NCI-H2196 treated with DMSO at 0.1 percent for 48 hours (cell line): ENCODE data around the gene MYO16.

ENCODE experiments used
- DNase-seq: peaks from one replicate; lab custom pipeline; 2025; ENCODE audit not compliant: unreplicated experiment; lab: John Stamatoyannopoulos, UW

The MYO16 gene

DNA sequence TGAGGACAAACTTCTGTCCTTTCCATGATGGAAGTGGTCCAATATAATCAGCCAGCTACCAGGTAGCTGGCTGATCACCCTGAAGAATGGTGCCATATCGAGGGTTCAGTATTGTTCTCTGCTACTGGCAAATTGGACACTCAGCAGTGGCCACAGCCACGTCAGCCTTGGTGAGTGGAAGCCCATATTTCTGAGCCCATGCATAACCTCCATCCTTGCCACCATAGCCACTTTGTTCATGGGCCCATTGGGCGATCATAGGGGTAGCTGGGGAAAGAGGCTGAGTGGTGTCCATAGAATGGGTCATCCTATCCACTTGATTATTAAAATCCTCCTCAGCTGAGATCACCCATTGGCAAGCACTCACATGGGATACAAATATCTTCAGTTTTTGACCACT, 591.2 kb downstream of the MYO16 start:
- DNase-seq: no peak

DNA sequence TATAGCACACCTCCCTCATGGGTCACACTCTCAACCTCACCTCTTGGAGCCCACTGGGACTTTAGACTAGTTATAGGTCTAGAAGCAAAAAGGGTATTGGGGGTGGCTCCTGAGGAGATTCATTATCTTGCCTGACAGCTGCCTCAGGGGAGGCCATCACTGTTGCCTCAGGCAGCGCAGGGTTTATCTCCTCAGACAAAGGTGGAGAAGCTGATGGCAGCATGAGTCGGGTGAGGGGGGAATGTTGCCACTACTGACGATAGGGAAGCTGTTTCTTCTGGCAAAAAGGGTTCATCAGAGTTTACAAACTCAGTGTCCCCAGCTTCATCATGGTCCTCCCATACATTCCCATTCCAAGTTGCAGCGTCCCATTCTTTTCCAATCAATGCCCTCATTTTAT, 594.6 kb downstream of the MYO16 start:
- DNase-seq: no peak

DNA sequence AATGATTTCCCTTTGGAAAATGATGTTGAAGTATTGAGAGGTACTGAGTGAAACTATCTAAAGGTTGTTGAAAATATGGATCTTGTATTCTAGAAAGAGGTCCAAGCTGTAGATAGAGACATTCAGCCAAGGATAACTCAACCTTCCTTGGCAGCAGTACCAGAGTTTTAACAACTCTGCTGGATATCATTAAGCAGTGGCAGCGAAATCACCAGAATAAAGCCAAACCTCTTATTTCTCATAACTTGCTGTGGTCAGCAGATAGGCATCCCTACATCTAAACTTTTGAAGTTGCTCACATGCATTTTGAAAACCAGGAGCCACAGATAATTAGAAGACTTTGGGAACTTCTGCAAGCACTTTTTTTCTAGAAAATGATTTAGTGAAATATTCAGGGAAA, 597.2 kb downstream of the MYO16 start:
- DNase-seq: no peak

DNA sequence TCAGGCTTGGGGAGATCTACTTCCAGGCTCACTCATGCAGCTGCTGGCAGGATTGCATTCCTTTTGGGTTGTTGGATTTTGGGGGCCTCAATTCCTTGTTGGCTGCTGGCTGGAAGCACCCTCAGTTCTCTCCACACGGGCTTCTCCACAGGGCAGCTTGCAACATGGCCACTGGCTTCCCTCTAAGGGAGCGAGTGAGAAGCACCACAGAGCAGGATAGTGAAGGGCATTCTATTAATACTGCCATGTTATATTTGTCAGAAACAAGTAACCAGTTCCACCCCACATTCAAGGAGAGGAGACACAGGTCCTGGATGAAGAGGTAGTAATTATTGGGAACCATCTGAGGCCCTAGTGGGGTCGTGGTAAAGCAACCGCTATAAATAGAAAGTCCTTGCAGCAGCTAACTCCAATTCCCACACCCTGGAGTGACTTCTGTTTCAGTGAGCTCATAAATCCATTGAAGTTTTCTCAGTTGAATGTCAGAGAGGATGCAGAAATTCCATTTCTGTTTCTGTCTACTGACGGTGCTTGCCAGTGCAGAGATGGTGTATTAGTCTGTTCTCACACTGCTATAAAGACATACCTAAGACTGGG, 598.0 kb downstream of the MYO16 start:
- DNase-seq: no peak

DNA sequence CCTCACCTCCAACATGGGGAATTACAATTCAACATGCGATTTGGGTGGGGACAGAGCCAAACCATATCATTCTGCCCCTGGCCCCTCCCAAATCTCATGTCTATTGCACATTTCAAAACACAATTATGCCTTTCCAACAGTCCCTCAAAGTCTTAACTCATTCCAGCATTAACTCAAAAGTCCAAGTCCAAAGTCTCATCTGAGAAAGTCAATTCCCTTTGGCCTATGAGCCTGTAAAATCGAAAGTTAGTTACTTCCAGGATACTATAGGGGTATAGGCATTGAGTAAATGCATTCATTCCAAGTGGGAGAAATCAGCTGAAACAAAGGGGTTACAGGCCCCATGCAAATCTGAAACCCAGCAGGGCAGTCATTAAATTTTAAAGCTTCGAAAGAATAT, 598.8 kb downstream of the MYO16 start:
- no peak for DNase-seq

DNA sequence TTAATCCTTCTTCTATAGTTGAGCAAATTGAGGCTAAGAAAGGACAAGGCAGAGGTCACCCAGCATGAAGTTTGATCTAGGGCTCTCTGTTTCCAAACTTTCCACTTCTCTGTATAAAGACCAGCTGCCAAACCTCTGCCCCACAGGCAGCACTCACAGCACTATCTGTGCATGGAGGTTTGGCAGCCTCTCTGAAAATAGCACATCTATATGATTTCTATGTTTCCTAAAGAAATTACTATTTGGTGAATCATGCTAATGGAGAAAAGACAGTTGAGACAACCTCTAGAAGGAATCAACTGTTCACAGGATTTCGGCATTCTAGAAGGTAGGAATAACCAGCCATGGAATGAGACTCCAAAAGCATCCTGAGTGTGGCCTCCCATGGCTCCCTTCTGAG, 602.5 kb downstream of the MYO16 start:
- no peak for DNase-seq

DNA sequence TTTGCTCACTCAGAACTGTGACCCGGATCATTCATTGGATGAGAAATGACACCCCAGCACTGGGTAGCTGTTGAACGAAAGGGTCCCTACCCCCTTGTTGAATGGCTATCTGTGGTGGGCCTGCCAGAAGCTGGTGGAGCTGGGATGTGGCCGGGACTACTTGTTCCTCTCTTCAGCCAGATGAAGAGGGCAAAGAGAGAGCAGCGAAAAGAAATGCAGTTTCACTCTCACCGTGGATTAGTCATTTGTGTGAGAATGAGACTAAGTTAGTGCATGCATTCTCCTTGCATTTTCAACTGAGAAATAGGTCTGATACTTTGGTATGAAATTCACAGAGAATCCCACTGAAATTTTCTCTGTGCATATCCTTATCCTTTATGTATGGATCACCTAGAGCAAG, 603.9 kb downstream of the MYO16 start:
- no peak for DNase-seq

DNA sequence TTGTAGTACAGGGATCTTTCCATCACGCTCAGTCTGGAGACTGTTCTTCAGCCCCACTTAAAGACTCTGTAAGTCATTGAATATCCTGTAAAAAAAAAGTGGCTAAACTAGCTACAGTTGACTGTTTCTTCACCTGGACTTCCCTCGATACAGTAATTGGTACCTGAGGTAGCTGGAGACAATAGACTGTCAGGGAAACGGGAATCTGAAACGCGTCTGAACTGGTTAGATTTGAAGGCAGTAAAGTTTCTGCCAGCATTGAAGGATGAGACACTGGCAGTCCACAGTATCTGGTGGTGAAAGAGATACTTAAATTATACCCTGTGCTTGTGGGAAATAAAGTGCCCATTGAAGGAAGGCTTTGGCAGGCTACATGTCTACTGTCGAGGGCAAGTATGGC, 606.5 kb downstream of the MYO16 start:
- DNase-seq: no peak

DNA sequence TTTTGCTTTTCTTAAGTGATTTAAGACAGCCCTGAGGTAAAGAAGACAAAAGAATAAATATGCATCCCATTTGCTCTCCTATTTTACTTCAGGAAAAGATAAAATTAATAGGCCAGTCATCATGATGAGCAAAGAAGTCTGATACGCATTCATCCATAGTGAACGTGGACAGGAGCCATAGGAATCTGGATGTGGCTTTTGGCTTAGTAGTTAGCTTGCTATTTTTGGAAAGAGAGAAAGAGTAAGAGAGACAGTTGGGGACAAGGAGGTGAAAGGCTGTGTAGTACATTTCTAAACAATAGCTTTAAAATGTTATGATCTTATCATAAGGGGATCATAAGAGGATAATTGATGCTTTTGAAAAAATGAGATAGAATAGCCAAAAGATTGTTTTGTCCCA, 611.7 kb downstream of the MYO16 start:
- no peak for DNase-seq

DNA sequence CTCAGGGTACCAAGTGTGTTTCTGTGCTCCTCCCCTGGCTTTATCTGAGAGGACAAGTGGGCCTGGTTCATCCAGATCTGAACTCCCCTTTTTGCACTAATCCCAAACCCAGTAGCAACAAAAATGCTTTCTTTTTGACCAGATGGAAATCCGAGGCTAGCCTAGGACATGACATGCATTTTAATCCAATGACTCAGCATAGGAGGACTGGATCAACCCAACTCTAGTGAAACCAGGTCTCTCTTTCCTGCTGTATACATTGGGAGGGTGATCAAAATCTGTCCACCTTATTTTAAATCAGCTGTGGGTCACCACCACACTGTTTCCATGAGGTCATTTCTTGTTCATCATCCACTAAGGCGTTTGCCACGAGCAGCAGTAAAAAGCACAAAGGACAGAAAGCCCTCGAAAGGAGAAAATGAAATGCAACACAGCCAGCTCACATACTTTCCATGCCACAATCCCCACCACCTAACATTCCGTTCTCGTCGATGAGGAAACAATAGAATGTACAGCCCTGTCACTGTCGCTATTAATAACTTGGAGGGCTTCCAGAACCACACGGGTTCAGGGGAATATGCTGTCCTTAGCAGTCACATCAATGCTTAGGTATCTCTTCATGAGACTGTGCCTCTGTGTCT, 614.0 kb downstream of the MYO16 start:
- no peak for DNase-seq

DNA sequence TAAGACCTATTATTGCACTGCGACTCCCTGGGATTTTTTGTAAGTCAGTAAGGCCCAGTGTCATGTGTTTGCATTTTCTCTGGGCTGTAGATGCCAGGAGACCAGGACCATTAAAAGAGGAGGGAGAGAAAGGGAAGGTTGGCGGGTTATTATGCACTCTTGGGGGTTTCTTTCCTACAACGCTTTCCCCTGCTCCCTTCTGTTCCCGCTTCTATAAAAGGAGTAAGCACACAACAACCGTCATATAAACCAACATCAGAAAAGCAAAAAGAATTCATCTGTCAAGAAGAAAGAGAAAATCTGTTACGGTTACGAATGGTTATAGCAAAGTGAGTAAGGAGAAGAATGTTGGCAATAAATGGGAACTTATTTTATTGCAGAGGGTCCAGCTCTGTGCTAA, 615.2 kb downstream of the MYO16 start:
- no peak for DNase-seq

DNA sequence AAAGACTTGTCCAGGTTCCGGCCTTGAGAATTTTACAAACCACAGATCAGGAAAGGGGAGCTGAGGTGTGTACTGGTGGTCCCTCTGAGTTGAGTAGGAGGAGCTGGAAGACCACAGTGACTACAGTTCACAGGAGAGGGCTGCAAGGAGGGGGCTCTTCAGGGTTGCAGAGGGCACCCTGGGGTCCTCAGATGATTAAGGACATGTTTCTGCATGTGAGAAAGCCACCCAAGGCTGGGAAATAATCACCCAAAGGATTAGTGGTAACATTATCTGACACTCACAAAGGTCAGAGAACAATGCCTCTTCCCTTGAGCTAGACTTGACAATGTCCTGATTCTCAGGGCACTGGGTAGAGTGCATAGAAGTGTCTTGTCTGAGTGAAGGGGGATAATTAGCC, 616.6 kb downstream of the MYO16 start:
- no peak for DNase-seq

DNA sequence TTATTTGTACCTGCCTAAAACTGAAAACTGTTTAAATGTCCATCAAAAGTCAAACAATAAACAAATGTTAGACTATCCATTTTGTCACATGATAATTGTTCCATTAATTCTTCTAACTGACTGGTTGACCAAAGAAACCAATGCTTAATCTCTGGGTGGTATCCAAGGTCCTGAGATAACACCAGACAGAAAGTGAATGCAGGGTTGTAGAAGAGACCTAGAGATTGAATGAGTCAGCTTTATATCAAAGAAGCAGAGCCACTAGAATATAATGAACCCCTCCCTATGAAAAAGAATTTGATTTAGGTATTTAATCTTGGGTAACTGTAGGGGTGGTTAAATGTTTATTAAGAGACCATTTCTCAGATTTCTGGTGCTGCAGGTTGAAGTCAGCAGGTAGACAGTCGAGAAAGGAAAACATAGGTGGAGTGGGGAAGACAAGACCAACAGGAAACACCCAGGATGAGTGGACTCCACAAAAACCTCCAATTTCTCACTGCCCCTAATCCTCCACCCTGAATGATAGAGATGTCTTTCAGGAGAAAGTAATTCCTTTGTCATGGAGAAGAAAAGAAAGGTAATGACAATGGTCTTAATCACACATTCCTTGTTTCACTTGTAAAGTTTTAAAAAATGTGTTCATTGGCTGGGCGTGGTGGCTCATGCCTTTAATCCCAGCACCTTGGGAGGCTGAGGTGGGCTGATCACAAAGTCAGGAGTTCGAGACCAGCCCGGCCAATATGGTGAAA, 620.5 kb downstream of the MYO16 start:
- no peak for DNase-seq

DNA sequence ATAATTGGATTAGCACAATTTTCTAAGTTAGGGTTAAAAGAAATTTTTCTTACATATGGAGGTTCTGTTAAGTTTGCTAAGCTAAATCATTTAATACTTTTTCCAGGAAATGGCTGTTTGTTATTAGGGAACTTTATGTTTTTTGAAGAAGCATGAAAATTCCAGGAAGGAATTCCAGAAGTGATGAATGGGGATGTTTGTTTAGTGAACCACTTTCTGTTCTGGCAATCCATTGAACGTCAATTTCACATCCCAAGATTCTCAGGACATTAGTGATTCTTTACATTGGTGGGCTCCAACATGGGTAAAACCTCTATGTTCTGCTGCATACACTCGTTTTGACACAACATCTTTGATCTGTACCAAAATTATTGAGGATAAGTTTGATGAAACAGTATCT, 622.5 kb downstream of the MYO16 start:
- no peak for DNase-seq

DNA sequence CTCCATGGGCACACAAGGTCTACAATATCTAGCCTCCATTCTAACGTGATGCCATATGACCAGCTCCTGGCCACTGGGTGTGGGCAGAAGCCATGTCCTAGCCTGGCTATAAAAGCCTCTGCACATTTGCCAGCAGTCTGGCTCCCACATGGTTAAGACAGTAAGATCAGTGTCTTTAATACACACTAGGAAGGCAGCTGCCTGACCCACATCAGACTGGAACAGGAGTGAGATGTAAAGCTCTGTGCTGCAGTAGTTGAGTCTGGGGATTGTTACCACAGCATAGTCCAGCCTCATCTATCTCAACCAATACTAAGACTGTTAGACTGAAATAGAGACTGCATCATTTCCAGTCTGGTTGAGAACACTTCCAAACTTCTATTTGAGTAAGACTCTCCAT, 623.9 kb downstream of the MYO16 start:
- no peak for DNase-seq

DNA sequence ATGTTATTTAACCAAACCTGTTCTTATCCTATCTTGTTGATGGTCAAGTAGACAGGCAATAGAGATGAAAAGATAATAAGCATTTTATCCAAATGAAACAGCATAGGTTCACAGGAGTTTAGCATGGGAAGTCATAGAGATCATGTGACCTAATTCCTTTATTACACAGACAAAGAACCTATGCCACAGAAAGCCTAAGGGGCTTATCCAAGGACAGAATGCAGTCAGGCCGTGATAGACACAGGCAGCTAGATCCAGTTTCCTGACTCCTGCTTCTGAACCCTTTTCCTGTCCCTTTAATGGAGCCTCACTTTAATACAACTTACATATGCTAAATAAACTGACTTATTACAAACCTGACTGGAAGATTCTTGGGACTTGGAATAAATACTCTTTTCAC, 624.9 kb downstream of the MYO16 start:
- DNase-seq: no peak

DNA sequence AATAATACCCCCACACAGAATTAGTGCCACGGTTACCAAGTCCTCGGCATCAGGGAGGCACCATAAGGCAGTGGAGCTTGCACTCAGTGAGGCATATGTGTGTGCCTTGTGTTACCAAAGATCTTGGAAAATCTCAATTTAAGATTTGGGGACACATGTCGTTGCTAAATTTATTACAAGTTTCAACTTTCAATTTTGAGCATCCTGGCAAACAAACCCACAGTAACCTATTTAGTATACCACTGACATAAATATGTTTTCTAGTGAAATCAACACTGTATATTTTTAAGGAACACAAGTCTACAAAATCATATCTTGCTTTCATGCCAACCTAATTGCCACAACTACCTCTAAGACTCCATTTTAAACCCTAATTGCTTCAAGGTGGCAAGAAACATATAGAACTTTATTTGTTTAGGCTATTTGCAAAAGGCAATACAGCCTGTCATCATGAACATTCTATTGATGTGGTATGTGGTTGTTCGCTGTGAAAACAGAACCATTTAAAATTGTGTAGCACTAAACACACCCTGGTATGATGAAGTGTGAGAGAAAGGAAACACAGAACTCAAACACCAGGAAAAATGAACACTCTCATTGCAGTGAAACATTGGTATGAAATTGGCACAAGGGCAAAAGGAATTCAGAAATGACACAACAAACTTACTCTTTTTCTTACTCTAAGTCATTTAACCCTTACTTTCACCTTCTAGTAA, 625.9 kb downstream of the MYO16 start:
- DNase-seq: no peak

DNA sequence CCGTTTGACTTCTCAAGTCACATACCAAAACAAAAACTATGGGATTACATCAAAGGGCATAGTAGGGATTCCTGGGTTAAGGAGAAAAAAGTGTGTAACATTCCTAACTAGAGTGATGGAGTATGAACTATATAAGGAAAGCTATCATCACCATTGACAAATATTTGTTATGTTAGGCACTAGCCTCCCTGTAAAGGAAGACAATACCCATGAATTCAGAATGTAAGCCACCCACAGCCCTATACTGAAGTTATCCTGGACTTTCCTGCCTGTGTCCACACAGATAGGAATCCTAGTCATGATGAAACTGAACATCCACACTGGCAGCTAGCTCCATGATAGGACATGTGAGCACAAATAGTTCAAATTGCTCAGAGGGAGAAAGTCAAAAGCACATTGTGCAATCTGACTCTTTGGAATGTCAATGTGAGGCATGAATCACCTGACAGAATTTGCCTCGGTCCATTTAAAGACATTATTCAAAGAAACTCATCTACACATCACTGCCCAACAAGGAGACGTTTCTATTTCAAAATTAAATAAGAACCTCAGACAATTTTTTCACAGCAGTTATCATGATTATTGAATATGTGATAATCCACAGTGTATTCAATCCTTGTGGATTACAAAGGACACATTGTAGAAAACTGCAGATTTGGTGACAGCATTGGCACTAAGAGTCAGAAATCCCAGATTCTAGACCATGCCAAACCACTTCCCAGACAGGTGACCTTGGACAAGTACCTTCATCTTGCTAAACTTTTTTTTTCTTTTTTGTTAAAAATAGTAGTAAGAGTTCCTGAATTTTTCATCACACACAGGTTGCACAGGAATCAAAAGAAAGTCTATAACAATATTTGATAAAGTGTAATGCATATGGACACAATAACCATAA, 627.7 kb downstream of the MYO16 start:
- no peak for DNase-seq
